Fibroblast of the aortic adventitia (primary cell): Measurements from ENCODE around the gene BEGAIN. TPM values are rescaled to one million over a fixed set of nuclear protein-coding genes. Genes with fewer than 3 reads are reported as not detected.

Source experiments
- DNase-seq: peaks from one replicate; pipeline ENCODE4 v3.0.0-alpha.2; 2010; ENCODE audit warnings: low read depth
- H3K4me3 ChIP-seq: 2 replicates; pipeline ENCODE4 v1.5.1; 2011; ENCODE audit warnings: low read depth, mild to moderate bottlenecking, control low read depth, low read length, moderate library complexity
- CTCF ChIP-seq: IDR thresholded peaks from 2 replicates; pipeline ENCODE4 v1.5.1; 2011; ENCODE audit warnings: mild to moderate bottlenecking, low read length, control low read depth, inconsistent platforms; ENCODE audit not compliant: insufficient read depth
- small RNA-seq: library from RNA; depleted of rRNA; stranded (forward); fragments of <200 nt; gene quantifications from one replicate; pipeline ENCODE3, GENCODE V24; 2012
- total RNA-seq: library from RNA; depleted of rRNA; stranded (reverse); fragments of >200 nt; gene quantifications from 2 replicates; pipeline ENCODE4 v1.2.3, GENCODE V29; 2012; ENCODE audit warnings: low replicate concordance

BEGAIN gene
- total RNA-seq, 1 donor = 0.18 TPM

- TF ChIP-seq CTCF = no peak
- no peak for DNase-seq
- no peak overlapping the region for H3K4me3 ChIP-seq
These were observed 92.6 kb downstream of the BEGAIN start for GRCh38 chr14:100494645-100495044.

GRCh38 chr14:100490252-100490651 lies 97.0 kb downstream of the BEGAIN start:
- H3K4me3 ChIP-seq = no peak overlapping the region
- no peak for TF ChIP-seq CTCF
- DNase-seq = no peak

GRCh38 chr14:100488057-100488456 lies 99.2 kb downstream of the BEGAIN start:
- DNase-seq = no peak
- no peak for TF ChIP-seq CTCF
- no peak overlapping the region for H3K4me3 ChIP-seq

GRCh38 chr14:100487304-100487703 lies 99.9 kb downstream of the BEGAIN start:
- DNase-seq = no peak
- no peak overlapping the region for H3K4me3 ChIP-seq
- no peak for TF ChIP-seq CTCF

Small RNA genes lying within 50 kb of the gene (small RNA-seq; reads per million reads assigned to genes)
- not detected for gene RN7SKP92

Other genes starting within 250 kb of the BEGAIN start
- gene WDR25, start 210.9 kb downstream of the BEGAIN start, total RNA-seq = 15.7 and 21.1 TPM in 2 replicates
- 0.09 TPM in 1 of 2 replicates, not detected in the other for gene DLK1, start 139.5 kb upstream of the BEGAIN start, total RNA-seq
- gene MEG3, start 238.7 kb upstream of the BEGAIN start, total RNA-seq = 155 and 168 TPM in 2 replicates